NCI-H2171 treated with DMSO at 0.1 percent for 48 hours (cell line): ENCODE results near the gene ARHGEF25.

Source experiments
- DNase-seq: peaks from one replicate; lab custom pipeline; 2025; lab: John Stamatoyannopoulos, UW

The ARHGEF25 gene

DNA sequence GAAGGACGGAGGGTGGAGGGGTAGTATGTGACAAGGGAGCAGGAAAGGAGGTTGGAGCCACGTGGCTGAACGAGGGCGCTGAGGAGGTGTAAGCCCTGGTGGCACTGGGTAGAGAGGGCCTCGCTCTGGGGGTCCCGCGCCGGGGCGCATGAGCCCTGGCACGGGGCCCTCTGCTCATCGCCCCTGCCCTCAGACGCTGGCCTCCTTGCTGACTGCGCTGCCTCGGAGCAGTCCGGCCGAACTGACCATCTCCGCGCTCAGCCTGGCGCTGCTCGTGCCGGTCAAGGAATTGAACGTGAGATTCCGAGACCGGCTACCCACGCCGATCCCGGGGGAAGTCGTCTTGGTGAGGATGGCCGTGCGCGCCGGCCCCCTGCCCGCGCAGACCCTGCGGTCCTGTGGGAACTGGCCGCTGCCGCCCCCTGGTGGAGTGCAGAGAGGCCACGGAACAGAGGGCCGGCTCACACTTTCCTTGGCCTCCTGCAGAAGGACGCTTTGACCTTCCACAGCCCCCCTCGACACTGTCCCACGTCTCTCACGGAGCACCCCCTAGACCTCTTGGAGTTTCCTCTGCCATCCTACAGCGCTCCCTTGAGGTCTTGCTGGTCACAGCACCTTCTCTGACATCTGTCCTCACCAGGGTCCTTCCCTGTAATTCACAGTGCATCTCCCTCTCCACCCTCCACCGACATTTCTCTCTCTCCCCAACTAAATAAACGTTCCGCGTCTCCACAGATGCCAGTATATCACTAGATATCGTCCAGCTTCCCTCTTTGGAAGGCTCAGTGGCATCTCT, 10.5 kb downstream of the ARHGEF25 start:
- DNase-seq = peak; percentile 50

DNA sequence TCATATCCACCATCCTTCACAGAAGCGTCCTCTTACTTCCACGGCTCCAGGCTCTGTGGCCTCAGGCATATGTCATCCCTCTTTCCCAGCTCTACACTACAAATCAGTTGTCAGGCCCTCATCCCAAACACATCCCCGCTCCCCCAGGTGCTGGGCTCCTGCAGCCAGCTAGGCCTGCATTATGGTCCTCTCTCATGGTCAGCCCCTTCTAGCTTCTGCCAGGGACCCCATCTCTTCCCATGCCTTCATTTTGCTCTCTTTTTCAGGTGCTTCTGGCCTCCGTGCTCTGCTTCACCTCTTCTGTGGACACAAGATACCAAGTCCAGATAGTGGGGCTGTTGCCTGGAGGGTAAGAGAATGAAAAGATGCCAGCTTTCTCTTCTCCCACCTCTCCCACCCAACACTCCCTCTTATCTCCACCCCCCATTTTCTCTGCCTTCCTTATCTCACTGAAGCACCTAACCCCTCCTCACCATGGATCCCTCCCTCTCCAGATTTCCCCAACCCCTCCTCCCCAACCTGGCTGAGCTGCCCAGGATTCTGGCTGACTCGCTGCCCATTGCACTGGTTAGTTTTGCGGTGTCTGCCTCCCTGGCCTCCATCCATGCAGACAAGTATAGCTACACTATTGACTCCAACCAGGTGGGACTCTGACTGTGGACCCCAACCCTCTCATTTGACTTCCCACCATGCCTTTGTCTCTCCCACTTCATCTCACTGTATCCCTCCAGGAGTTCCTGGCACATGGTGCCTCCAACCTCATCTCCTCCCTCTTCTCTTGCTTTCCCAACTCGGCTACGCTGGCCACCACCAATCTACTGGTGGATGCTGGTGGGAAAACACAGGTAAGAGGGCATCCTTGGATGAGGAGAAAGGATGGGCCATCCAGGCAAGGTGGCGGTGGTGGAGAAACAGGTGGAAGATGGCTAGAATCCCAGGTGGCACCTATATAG, 11.3 kb downstream of the ARHGEF25 start:
- no peak for DNase-seq

DNA sequence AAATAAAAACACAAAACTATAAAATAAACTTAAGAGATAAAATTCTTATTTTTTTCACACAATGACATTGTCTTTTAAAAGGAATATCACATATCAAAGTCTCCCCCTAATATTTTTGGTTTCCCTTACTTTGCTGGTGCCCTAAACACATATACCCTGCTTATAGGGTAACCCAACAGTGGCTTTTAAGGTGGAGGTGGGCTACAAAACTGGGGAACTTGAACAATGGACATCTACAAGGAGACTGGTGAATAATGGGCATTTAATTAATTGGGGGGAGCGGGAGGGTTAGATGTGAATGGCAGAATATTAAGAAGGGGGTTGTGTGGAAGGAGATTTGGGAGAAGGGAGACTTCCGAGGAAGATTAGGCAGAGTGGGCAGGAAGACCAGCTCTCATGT, 12.2 kb downstream of the ARHGEF25 start:
- no peak for DNase-seq

DNA sequence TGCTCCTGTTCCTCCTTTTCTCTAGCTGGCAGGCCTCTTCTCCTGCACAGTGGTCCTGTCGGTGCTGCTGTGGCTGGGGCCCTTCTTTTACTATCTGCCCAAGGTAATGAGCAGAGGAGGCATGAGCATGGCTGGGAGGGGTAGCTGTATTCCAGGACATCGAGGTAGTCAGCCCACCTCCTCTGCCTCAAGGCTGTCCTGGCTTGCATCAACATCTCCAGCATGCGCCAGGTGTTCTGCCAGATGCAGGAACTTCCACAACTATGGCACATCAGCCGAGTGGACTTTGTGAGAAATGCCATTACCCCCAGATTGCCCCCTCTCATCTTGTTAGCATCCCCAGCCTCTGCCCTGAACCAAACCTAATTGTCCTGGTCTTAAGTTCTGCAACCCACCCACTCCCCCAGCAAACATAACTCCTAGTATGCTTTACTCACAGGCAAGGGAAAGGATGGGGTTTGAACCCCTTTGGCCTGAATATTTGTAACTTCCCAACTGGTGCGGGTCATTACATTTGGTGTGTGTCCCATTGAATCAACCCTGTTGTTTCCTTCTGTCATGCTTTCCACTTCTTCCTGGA, 12.7 kb downstream of the ARHGEF25 start:
- no peak for DNase-seq

DNA sequence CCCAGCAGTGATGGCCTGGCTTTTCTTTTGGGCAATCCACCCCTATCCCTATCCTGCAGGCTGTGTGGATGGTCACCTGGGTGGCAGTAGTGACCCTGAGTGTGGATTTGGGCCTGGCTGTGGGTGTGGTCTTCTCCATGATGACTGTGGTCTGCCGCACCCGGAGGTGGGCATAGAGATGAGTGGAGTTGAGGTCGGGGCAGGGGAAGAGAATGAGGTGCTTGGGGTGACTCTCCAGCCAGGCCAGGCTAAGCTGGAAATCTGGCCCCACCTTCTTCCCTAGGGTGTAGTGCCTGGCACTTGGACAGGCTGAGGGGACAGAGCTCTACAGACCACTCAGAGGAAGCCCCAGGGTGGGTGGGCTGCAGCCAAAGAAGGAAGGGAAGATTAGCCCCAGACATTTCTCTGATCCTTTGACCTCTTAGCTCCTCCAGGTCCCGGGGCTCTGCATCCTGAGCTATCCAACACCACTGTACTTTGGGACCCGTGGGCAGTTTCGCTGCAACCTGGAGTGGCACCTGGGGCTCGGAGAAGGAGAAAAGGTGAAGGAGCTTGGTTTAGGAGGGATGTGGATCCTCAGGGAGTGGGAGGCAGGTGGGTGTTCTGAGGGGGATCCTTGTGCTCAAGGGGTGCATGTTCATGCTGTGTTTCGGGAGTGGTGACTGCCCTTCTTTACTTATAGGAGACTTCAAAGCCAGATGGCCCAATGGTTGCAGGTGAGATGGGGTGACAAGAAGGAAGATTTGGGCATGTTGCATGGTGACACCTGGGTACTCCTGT, 13.4 kb downstream of the ARHGEF25 start:
- DNase-seq = no peak

DNA sequence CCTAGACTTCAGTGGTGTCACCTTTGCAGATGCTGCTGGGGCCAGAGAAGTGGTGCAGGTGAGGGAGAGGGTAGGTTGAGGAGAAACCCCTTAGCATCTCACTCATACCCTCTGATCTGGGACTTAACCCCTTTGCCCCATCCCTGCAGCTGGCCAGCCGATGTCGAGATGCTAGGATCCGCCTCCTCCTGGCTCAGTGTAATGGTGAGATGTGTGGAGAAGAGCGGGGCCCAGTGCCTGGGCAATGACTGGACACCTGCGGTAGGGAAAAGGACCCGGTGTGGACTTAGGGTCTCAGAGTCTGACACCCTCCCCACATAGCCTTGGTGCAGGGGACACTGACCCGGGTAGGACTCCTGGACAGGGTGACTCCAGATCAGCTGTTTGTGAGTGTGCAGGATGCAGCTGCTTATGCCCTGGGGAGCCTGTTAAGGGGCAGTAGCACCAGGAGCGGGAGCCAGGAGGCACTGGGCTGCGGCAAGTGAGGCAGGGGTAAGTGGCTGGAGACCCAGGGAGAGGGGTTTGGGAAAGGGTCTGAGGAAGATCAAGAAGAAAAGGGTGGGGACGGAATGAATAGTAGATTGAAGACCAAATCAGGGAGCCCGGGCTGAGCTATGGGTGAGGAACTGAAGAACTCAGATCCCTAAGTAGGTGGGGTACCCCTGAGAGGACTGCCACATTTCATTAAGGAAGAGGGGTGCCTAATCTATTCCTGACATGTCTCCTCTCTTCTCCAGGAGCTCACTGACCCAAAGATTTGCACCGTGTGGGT, 14.2 kb downstream of the ARHGEF25 start:
- no peak for DNase-seq

DNA sequence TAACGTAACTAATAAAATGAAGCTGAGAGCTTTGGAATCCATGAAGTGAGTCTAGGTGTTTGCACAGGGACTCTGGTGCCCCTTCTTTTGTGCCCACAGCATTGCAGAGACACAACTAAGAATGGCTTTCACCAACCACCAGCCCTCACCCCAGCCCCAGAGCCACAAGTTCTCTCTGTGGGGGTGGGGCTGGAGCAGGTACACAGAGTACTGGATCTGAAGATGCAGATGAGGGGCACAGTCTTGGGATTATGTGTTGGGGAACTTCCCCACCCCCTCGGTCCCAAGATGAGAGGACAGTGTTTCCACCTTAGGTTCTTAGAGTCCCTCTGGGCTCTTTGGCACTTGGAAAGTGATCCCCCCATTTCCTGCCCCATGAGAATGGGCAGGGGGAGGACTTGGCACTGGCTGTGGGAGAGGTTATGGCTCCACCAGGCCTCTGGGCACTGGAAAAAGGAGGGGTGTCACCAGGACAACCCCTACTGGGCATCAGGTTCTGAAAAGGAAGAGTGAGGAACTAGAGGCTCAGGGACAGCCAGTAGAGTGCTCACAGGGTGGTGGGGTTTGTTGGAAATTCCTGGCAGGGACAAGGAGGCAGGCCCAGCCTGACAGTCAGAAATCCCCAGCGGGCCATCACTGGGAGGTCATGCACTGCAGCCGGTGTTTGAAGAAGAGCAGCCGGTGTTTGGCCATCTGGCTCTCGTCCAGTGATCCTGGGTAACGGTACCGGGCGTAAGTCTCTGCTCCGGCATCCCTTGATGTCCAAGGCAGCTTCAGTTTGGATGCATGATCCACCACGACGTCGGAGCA, 15.1 kb downstream of the ARHGEF25 start:
- DNase-seq = no peak

DNA sequence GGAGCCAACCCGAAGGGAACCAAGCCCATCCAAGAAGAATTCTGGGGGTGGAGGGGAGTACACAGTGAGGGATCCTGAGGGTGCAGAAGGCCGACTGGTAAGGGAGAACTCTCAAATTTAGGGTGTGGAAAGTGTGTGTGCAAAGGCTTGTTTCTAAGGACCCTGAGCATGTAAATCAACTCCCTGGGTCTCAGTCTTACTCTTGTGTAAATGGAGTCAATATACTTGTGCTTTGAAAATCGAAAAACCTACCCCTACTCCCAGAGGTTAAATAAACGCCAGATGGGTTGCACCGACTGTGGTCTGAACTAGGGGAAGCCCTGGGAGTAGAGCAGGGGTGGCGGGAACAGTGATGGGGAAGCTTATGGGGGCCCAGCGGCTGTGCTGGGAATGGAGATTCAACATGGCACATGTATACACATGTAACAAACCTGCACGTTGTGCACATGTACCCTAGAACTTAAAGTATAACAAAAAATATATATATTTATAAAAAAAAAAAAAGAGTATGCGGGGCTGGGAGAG, 15.7 kb downstream of the ARHGEF25 start:
- no peak for DNase-seq

DNA sequence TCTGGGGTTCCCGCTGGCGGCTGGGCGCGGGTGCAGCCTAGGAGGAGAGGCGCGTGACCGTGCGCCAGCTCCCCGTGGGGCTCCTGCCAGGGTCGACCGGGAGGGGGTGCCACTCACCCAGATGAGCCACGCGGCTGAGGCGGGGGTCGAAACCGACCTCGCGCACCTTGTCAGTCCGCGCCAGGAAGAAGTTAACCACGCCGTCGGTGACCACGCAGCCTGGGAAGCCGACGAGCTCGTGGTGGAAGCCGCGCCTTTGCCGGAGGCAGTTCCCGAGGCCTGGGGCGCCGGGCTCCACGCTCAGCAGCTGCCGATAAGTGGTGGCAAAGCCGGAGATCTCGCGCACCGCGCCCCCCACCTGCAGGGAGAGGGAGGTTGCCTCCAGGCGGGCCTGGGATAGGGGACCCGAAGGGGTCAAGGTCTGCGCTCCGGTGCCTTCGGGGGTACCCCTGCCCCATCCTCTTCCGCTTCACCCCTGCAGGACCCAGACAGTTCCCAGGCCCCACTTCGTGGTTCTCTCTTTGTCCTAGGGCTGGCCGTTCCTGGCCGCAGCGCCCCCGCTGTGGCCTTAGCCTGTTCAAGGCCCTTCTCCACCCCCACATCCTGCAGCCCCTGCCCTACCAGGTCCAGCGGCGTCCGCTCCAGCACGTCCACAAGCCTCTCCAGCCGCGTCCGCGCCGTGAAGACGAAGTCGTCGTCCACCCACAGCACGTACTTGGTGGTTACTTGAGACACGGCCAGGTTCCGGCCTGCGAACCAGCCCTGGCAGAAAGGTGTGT, 16.5 kb downstream of the ARHGEF25 start:
- DNase-seq = no peak

DNA sequence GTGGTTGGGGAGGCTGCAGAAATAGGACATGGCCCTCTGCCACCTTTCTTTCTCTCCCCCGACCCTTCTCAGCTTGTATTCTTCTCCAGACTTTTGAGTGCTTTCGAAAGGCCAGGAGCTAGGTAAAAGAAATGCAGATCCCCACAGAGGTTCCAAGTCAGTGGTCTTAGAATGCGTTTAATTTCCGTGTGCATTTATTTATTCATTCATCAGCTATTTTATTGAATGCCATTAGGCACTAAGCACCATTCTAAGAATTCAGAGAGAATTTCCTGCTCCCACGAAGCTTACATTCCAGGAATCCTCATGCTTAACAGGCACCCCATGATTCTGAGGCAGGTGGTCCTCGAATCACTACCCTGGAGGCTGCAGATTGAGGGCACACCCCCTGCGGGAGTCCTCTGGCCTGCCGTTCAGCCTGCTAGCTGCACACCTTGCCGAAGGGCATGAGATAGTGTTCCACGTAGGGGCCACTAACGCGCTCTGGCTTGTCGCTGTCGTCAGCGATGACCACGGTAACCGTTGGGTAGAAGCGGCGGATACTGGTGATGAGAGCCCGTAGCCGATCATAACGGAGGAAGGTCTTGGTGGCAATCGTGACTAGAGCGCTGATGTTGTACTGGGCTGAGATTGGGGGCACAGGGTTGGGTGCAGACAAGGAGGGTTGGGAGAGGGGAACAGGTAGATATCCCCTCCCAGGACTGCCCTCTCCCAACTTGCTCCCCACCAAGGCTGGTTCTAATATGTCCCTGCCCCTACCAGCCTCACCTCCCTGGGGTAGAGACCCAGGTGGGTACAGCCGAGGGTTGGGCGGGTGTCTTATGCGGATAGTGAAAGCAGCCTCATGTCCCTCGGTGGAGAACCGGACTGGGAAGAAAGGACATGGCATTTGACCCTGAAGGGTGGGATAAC, 17.3 kb downstream of the ARHGEF25 start:
- no peak for DNase-seq

DNA sequence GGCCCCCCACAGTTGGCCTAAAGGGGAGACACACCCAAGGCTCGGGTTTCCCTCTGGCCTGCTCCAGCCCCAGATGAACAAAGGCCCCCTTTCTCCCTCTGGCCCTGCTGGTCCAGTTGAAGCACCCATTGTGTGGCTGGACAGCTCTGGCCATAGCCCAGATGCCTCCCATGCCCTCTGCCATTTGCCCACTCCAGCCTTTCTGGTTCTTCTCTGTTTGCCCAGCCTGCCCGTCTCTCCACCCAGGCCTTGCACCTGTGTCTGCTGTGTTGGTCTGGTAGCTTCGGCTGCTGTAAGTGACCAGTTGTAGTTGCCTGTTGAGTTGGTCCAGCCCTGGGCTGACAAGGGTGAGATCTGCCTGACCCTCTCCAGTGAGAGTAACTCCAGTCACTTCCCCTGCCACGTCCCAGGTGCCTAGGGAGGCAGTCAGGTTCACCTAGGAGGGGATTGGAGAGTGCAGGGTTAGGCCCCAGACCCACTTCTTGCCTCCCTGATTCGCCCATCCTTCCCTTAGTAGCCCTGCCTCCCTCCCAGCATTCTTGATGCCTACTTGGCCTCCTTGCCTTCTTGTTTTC, 18.7 kb downstream of the ARHGEF25 start:
- DNase-seq = no peak

DNA sequence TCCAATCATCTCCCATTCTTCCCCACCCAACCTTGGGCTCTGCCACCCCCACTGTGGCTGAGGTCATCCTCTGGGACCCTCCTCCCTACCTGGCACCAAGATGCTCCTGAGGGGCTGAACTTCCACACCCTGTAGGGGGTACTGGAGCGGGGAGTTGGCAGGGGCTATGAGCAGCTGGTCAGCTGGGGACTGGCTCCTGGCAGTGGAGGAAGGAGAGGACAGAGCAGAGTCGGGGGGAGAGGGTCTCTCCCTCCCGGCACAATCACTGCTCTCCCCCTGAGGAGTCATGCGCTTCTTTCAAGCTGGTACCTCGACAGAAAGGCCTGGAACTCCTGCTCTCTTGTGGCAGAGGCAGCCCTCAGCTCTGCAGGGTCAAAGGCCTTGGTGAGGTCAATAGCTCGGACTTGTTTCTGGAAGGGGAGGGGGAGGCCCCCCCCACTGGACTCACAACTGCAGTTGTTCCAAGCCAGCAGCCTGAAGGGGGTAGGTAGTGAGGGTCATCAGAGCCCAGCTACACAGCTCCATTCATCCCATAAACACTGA, 19.7 kb downstream of the ARHGEF25 start:
- DNase-seq = no peak

DNA sequence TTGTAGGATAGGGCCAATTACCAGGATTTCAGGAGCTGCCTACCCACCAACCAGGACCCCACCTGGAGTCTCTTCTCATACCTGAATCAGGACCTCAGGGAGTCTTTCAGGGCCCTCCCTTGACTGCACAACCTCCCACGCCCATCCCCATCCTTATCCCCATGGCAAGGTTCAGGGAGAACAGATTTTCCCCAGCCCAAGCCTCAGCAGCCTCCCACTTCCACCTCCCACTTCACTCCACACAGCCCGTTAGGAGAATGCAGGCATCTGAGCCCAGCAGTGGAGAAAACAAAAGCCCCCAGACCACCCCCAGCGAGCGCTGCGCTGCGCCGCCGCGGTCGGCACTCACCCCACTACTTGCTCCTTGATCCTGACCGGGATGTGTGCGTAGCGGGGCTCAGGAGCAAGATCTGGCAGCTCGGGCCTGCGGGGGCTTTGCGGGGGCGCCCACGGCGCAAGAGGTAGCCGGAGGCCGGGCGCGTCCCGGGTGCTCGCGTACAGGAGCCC, 20.4 kb downstream of the ARHGEF25 start:
- no peak for DNase-seq

DNA sequence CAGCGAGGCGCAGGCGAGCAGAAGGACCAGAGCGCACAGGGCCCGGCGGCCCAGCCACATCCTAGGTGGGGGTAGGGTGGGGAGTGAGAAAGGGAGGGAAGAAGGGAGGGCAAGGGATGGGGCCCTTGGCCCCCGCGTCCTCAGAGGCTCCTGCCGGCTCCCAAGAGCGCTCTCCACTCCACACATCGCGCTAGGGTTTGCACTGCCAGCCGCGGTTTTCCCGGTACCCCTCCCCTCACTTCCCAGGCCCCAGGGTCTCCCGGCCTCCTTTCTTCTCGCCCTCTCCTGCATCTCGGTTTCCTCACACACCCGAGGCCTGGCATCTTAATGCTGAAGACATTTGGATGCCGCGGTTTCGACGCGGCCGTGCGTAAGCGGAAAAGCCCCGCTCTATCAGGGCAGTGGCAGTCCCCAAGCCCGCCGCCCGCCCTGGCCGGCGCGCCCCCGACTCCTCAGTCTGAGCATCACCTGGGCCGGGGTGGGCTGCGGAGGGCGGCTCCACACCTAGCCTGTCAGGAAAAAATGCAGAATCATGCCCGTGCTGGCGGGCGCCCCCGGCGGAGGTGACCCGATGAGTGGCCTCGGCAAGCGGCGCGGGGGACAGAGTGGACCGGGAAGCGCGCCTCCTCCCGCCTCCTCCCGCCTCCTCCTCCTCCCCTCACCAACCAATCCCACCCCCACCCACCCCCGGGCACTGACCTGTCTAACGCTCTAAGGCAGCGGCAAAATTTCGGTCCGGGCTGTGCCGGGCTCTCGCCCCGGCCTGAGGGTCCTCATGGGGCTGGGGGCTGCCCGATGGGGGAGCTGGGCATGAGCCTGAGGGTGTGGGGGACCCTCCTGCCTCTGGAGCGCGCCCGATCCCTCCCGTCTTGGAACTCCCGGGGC, 21.1 kb downstream of the ARHGEF25 start:
- DNase-seq = peak; percentile 36

DNA sequence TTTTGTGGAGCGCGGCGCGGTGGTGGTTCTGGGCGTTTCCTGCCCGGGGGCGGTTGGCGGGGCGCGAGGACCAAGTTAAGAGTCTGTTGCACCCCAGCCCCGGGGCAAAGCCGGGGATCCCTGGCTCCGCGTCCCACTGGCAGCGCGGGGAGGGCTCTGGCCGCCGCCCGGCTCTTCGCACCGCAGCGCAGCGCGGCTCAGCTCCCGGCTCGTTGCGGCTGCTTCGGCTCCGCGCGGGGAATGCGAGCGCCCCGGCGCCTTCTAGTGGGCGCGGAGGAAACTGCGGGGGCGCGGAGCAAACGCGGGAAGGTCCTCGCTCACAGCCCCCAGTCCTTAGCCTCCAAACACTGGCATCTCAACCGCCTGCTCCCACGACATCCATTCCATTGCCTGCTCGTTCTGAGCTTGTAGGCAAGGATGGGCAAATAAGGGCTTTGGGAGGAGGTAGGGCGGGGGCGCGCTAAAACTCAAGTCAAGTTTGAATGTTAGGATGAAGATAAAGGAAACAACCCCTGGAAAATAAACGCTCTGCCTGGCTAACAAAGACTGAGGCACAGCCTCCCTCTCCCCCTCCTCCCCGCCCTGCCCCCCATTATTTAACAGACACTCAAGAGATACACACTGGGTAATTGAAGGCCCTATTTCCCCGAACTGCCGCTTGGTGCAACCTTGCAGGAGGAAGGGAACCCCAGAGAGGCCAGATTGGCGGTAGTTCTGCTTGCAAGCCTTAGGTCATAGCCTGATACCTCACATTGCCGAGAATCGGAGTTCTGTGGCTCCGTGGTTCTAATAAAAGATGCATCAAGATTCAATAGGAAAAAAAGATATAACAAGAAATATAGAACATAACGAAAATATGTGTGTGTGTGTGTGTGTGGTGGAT, 22.0 kb downstream of the ARHGEF25 start, which contains the start of gene B4GALNT1:
TSS of gene B4GALNT1 (minus strand) at position 244 of the 883 bp plus-strand sequence. CDS start 1,069 bp downstream, outside the sequence.
- peak; percentile 81 for DNase-seq
